Stimulated activated CD8-positive, alpha-beta memory T cell treated with anti-CD3 and anti-CD28 coated beads, Interleukin-7, amount 100 ng/mL, for 48 hours (primary cell): ENCODE results near the gene PTMA.
"Not testable (repeated sequence)": the region's sequence is repeated elsewhere in the genome, so short reads cannot be mapped to it uniquely, and the experiment has no call there.

ENCODE experiments used
- DNase-seq, 2 donors: peaks; one replicate each; pipeline ENCODE4 v3.0.0-alpha.2; 2020; ENCODE audit warnings: low read depth in 1 of 2; ENCODE audit errors: extremely low read depth in 1 of 2

Gene PTMA, protein sequence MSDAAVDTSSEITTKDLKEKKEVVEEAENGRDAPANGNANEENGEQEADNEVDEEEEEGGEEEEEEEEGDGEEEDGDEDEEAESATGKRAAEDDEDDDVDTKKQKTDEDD

GRCh38 chr2:231707927-231708772, at the start of gene PTMA:
PTMA (plus strand) TSS chr2:231708525; CDS start chr2:231708707, 182 bp downstream.
- peak; percentile 99 to 100 for DNase-seq

- DNase-seq = not testable (repeated sequence)
Observed at GRCh38 chr2:231660073-231660472, 48.3 kb upstream of the PTMA start.

DNA sequence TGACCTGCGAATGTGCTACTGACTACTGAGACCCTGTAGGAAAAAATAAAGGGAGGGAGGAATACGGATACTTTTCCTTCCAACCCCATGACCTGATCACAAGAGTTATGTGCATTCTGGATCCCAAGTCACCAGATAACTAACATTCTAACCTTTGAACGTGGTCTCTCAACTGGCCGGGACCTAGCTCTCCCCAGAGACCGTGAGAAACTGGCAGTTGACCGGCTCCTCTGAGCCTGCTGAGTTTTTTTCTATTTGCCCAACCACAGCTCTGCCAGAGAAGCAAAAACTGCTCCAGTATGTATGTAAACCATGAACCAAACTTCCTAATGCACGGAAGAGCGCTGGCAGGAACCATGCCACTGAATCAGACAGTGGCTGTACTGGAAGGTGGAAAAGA, 47.5 kb upstream of the PTMA start:
- no peak for DNase-seq

- DNase-seq = no peak
Observed at GRCh38 chr2:231661422-231662027, 46.8 kb upstream of the PTMA start.

- DNase-seq = peak; percentile 87 to 92
Observed at GRCh38 chr2:231662028-231662810, 46.1 kb upstream of the PTMA start.

- DNase-seq = no peak
Observed at GRCh38 chr2:231662811-231663457, 45.4 kb upstream of the PTMA start.

GRCh38 chr2:231663458-231664212, 44.7 kb upstream of the PTMA start:
- DNase-seq = no peak

GRCh38 chr2:231664727-231665126, 43.6 kb upstream of the PTMA start:
- no peak for DNase-seq

DNA sequence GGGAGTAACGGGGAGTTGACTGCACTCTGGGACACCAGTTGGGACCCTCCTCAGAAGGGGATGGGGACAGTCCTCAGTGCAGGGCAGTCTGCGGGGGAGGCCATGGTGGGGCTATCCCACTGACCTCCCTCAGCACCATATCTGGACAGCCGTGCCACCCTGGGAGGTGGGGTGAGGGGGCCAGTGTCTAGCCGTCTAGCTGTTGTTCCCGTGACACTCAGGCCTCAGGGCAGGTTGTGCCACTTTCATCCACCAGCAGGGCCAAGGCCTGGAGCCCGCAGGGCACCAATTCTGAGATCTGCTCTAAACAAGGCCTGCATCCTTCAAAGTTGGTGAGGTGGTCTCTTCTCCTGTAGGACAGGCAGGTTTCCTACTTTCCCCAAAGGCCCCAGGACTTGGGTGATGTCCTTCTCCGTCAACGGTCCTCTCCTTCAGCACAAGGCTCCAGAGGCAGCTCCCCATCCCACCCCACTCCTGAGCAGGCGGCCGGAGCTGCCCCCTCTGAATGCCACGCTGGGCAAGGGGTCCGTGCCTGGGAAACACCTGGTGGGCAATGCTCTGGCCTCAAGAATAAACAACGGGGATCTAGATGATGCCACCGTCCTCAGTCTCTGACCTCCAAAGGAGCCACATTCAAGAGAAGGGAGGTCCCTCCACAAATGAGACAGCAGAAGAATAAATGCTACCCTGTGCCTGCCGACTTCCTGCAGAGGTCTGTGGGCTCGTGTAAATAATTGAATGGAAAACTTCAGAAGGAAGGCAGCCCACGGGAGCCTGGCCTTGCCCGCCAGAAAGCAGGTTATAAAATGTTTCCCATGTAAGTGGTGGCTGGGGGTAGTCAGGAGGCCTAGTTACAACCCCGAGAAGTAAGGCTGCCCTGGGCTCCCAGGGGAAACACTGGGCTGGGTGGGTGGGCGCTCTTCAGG, 42.8 kb upstream of the PTMA start:
- no peak for DNase-seq

DNA sequence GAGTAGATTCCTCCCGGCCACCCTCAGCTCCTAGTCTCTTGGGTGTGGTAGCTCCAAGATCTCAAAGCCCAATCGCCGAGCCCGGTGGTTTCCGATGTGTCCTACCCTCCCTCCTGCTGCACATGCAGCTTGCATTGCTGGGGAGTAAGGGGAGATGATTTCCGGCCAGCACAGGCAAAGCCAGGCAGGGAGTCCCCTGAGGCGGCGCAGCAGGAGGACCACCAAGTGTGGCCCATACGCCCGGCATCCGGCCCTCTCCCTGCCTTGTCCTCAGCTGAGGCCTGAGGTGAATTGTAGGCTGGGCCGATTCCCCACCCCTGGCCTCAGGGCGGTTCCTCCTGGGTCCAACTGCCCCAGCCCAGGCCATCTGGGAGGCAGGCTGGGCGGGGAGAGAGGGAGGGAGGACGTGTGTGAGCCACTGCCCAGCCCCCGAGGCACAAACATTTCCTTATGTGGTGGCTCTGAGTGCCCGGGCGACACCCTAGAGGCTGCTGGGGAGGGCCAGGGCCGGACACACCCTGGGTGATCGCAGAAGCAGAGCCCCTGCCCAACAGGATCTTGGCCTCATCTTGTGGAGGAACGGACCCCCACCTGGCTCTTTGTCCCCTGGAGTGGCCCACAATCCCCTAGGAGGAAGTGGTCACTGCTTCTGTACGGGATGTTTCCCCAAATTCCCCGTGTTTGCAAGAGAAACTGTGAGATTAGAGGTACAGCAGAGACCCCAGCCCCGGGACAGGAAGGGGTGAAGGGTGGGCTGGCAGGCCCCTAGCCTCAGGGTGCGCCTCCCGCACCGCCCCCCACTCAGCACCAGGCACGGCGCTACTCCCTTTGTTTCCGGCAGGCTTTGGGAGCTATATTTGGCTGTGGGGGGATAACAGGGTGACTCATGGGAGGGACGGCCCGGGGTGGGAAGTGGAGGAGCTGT, 41.9 kb upstream of the PTMA start:
- DNase-seq = no peak

DNA sequence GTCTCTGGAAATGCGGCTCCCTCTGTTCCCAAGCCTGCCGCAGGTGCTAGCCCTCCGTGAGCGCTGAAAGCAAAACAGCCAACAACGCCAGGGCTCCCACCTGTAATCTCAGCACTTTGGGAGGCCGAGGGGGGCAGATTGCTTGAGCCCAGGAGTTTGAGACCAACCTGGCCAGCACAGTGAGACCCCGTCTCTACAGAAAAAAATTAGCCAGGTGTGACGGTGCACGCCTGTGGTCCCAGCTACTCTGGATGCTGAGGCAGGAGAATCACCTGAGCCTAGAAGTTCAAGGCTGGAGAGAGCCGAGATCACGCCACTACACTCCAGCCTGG, 41.3 kb upstream of the PTMA start:
- DNase-seq = no peak

- DNase-seq = no peak
Observed at GRCh38 chr2:231667496-231667895, 40.8 kb upstream of the PTMA start.

GRCh38 chr2:231668981-231669380, 39.3 kb upstream of the PTMA start:
- DNase-seq = no peak

GRCh38 chr2:231671270-231672050, 36.9 kb upstream of the PTMA start:
- no peak for DNase-seq

- no peak for DNase-seq
Observed at GRCh38 chr2:231672617-231673347, 35.5 kb upstream of the PTMA start.

DNA sequence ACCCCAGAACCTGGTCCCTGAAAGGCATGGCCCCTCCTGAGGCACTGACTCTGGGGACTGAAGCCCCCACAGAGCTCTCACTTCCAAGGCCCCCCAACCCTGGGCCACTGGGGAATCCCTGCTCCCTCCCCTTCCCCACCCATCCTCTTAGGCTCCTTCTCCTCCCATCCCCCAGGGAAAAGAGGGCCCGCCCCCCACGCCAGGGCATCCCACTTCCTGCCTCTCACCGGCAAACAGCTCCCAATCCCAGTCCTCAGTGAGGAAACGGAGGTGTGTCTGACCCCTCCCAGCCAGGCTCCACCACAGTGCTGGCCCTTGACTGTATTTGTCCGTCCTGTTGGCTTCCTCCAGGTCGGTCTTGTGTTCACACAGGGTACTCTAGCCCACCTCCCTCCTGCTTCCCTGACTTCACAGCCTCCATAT, 35.0 kb upstream of the PTMA start:
- no peak for DNase-seq
